HEK293 (cell line): ENCODE data around the gene CSMD2.

Experiments used
- CTCF ChIA-PET: fragments of 350-600 bp; formaldehyde crosslinking; extraction: SDS; loops from one replicate; lab custom pipeline; 2021; ENCODE audit warnings: antibody characterized with exemption; lab: Yijun Ruan, JAX
- POLR2A ChIA-PET: fragments of 300-600 bp; formaldehyde crosslinking; extraction: SDS; loops from one replicate; lab custom pipeline; 2020; ENCODE audit warnings: antibody characterized with exemption, inconsistent platforms; lab: Yijun Ruan, JAX
- H3K27ac ChIP-seq: fragments of 200-500 bp; sonication (Bioruptor generic); 2 replicates; pipeline ENCODE4 v1.5.1; 2014; ENCODE audit warnings: low read depth, low read length, control low read depth, inconsistent platforms; ENCODE audit errors: extremely low read depth
- H3K36me3 ChIP-seq, 2 experiments: fragments of 200-500 bp in 1 of 2; sonication (Bioruptor generic) in 1 of 2; 1 replicate in 1 of 2; 2 replicates in 1 of 2; pipeline ENCODE4 v1.5.1; 2014 to 2017; ENCODE audit warnings: inconsistent platforms in 2 of 2, low read length in 2 of 2; ENCODE audit not compliant: control insufficient read depth in 2 of 2, insufficient read depth in 1 of 2
- H3K4me1 ChIP-seq: fragments of 200-500 bp; sonication (Bioruptor generic); 2 replicates; pipeline ENCODE4 v1.5.1; 2014; ENCODE audit warnings: mild to moderate bottlenecking, low read length, inconsistent platforms; ENCODE audit not compliant: control insufficient read depth, insufficient read depth
- H3K4me3 ChIP-seq: 2 replicates; pipeline ENCODE4 v1.5.1; 2011; ENCODE audit warnings: low read depth, mild to moderate bottlenecking, control low read depth, low read length, moderate library complexity
- H3K9me3 ChIP-seq: fragments of 200-500 bp; sonication (Bioruptor generic); 2 replicates; pipeline ENCODE4 v1.5.1; 2014; ENCODE audit warnings: low read depth, low read length, inconsistent platforms; ENCODE audit not compliant: control insufficient read depth, insufficient read depth
- AEBP2 ChIP-seq: fragments of 450-650 bp; formaldehyde crosslinking; IDR thresholded peaks from 2 replicates; pipeline ENCODE4 v1.5.1; 2016; ENCODE audit warnings: missing biosample characterization, missing genetic modification characterization, borderline replicate concordance
- BCL11A ChIP-seq: fragments of 450-650 bp; formaldehyde crosslinking; IDR thresholded peaks from 2 replicates; pipeline ENCODE4 v1.5.1; 2016; ENCODE audit warnings: low read depth, missing biosample characterization, missing genetic modification characterization
- KLF10 ChIP-seq: fragments of 450-650 bp; IDR thresholded peaks from 2 replicates; pipeline ENCODE4 v1.5.1; 2018; ENCODE audit warnings: missing biosample characterization, mild to moderate bottlenecking, missing genetic modification characterization
- KLF17 ChIP-seq: fragments of 450-650 bp; formaldehyde crosslinking; IDR thresholded peaks from 2 replicates; pipeline ENCODE4 v1.5.1; 2016; ENCODE audit warnings: missing biosample characterization, missing genetic modification characterization
- MEIS1 ChIP-seq: sonication (generic); formaldehyde crosslinking; IDR thresholded peaks from 2 replicates; pipeline ENCODE4 v1.8.1; 2022; ENCODE audit warnings: missing genetic modification reagents, mild to moderate bottlenecking, borderline replicate concordance
- MZF1 ChIP-seq: fragments of 450-650 bp; formaldehyde crosslinking; IDR thresholded peaks from 2 replicates; pipeline ENCODE4 v1.5.1; 2017; ENCODE audit warnings: missing biosample characterization, missing genetic modification characterization, borderline replicate concordance
- PRDM1 ChIP-seq: fragments of 450-650 bp; formaldehyde crosslinking; IDR thresholded peaks from 2 replicates; pipeline ENCODE4; 2016; ENCODE audit warnings: missing biosample characterization, missing genetic modification characterization
- RBAK ChIP-seq: fragments of 450-650 bp; formaldehyde crosslinking; IDR thresholded peaks from 2 replicates; pipeline ENCODE4 v1.5.1; 2016; ENCODE audit warnings: missing biosample characterization, missing genetic modification characterization
- SCRT2 ChIP-seq: fragments of 450-650 bp; formaldehyde crosslinking; IDR thresholded peaks from 2 replicates; pipeline ENCODE4 v1.5.1; 2016; ENCODE audit warnings: missing biosample characterization, missing genetic modification characterization
- ZBTB11 ChIP-seq: fragments of 450-650 bp; formaldehyde crosslinking; conservative IDR thresholded peaks from 2 replicates; pipeline ENCODE4 v1.5.1; 2016; ENCODE audit warnings: low read depth, missing biosample characterization, missing genetic modification characterization
- ZEB2 ChIP-seq: fragments of 450-650 bp; formaldehyde crosslinking; IDR thresholded peaks from 2 replicates; pipeline ENCODE4 v1.5.1; 2016; ENCODE audit warnings: missing biosample characterization, missing genetic modification characterization
- ZFP69B ChIP-seq: fragments of 450-650 bp; formaldehyde crosslinking; IDR thresholded peaks from 2 replicates; pipeline ENCODE4 v1.5.1; 2016; ENCODE audit warnings: missing biosample characterization, missing genetic modification characterization
- ZNF10 ChIP-seq: fragments of 450-650 bp; formaldehyde crosslinking; IDR thresholded peaks from 2 replicates; pipeline ENCODE4 v1.5.1; 2017; ENCODE audit warnings: missing biosample characterization, missing genetic modification characterization
- ZNF114 ChIP-seq: fragments of 450-650 bp; formaldehyde crosslinking; IDR thresholded peaks from 2 replicates; pipeline ENCODE4 v1.5.0; 2017; ENCODE audit warnings: missing biosample characterization, missing genetic modification characterization
- ZNF146 ChIP-seq: fragments of 450-650 bp; formaldehyde crosslinking; IDR thresholded peaks from 2 replicates; pipeline ENCODE4 v1.5.1; 2016; ENCODE audit warnings: missing biosample characterization, missing genetic modification characterization
- ZNF174 ChIP-seq: fragments of 450-650 bp; formaldehyde crosslinking; IDR thresholded peaks from 2 replicates; pipeline ENCODE4 v1.5.0; 2017; ENCODE audit warnings: missing biosample characterization, mild to moderate bottlenecking, missing genetic modification characterization
- ZNF19 ChIP-seq: fragments of 450-650 bp; formaldehyde crosslinking; IDR thresholded peaks from 2 replicates; pipeline ENCODE4; 2016; ENCODE audit warnings: missing biosample characterization, missing genetic modification characterization, low read depth
- ZNF239 ChIP-seq: fragments of 450-650 bp; formaldehyde crosslinking; IDR thresholded peaks from 2 replicates; pipeline ENCODE4 v1.5.1; 2016; ENCODE audit warnings: missing biosample characterization, missing genetic modification characterization
- ZNF266 ChIP-seq: fragments of 450-650 bp; formaldehyde crosslinking; IDR thresholded peaks from 2 replicates; pipeline ENCODE4 v1.5.1; 2016; ENCODE audit warnings: missing biosample characterization, missing genetic modification characterization, low read depth
- ZNF311 ChIP-seq: fragments of 450-650 bp; formaldehyde crosslinking; IDR thresholded peaks from 2 replicates; pipeline ENCODE4 v1.5.1; 2017; ENCODE audit warnings: missing biosample characterization, missing genetic modification characterization, borderline replicate concordance
- ZNF324 ChIP-seq: fragments of 450-650 bp; formaldehyde crosslinking; IDR thresholded peaks from 2 replicates; pipeline ENCODE4 v1.5.1; 2016; ENCODE audit warnings: missing biosample characterization, missing genetic modification characterization
- ZNF366 ChIP-seq: fragments of 450-650 bp; formaldehyde crosslinking; conservative IDR thresholded peaks from 2 replicates; pipeline ENCODE4 v1.5.1; 2016; ENCODE audit warnings: missing biosample characterization, missing genetic modification characterization
- ZNF48 ChIP-seq: fragments of 450-650 bp; formaldehyde crosslinking; IDR thresholded peaks from 2 replicates; pipeline ENCODE4 v1.5.1; 2016; ENCODE audit warnings: missing biosample characterization, missing genetic modification characterization
- ZNF521 ChIP-seq: fragments of 450-650 bp; formaldehyde crosslinking; IDR thresholded peaks from 2 replicates; pipeline ENCODE4 v1.5.1; 2017; ENCODE audit warnings: missing biosample characterization, mild to moderate bottlenecking, missing genetic modification characterization
- ZNF580 ChIP-seq: fragments of 450-650 bp; formaldehyde crosslinking; IDR thresholded peaks from 2 replicates; pipeline ENCODE4 v1.5.1; 2016; ENCODE audit warnings: missing biosample characterization, missing genetic modification characterization
- ZNF660 ChIP-seq: fragments of 450-650 bp; IDR thresholded peaks from 2 replicates; pipeline ENCODE4 v1.5.1; 2018; ENCODE audit warnings: missing biosample characterization, mild to moderate bottlenecking, missing genetic modification characterization
- ZNF747 ChIP-seq: fragments of 450-650 bp; formaldehyde crosslinking; IDR thresholded peaks from 2 replicates; pipeline ENCODE4 v1.5.1; 2016; ENCODE audit warnings: missing biosample characterization, missing genetic modification characterization
- ZNF777 ChIP-seq: fragments of 450-650 bp; formaldehyde crosslinking; IDR thresholded peaks from 2 replicates; pipeline ENCODE4 v1.5.1; 2017; ENCODE audit warnings: missing biosample characterization, missing genetic modification characterization, borderline replicate concordance
- ZSCAN18 ChIP-seq: fragments of 450-650 bp; formaldehyde crosslinking; IDR thresholded peaks from 2 replicates; pipeline ENCODE4 v1.5.1; 2016; ENCODE audit warnings: missing biosample characterization, missing genetic modification characterization
- ZXDB ChIP-seq: fragments of 450-650 bp; formaldehyde crosslinking; IDR thresholded peaks from 2 replicates; pipeline ENCODE4 v1.5.1; 2016; ENCODE audit warnings: missing biosample characterization, missing genetic modification characterization

The CSMD2 gene

GRCh38 chr1:33824321-33824720 is 340.7 kb downstream of the CSMD2 start:
- no peak overlapping the region for H3K4me3 ChIP-seq
- CTCF ChIA-PET = no interaction called here
- TF ChIP-seq KLF17 (no peak), MEIS1 (CRISPR knock-in tag) (no peak), BCL11A (tag by site-specific recombination) (no peak), ZNF10 (tag by site-specific recombination) (no peak), ZNF521 (tag by site-specific recombination) (no peak), ZXDB (tag by site-specific recombination) (no peak), ZNF266 (tag by site-specific recombination) (no peak), ZNF324 (no peak), ZNF146 (tag by site-specific recombination) (no peak), ZNF777 (tag by site-specific recombination) (no peak), ZNF174 (tag by site-specific recombination) (no peak), ZNF48 (tag by site-specific recombination) (no peak), MZF1 (tag by site-specific recombination) (no peak), ZNF366 (tag by site-specific recombination) (no peak), ZFP69B (no peak)
- TF ChIP-seq, all 188 proteins: peak for 0
- H3K36me3 ChIP-seq = no peaks in the 10 kb centered on the region
- no peaks in the 10 kb centered on the region for H3K9me3 ChIP-seq
- H3K27ac ChIP-seq = no peak overlapping the region
- POLR2A ChIA-PET = no interaction called here
- H3K4me1 ChIP-seq = no peaks in the 10 kb centered on the region

GRCh38 chr1:33823830-33824229 is 341.2 kb downstream of the CSMD2 start:
- ChIA-PET CTCF (no interaction called here), POLR2A (no interaction called here)
- TF ChIP-seq ZBTB11 = no peak
- TF ChIP-seq SCRT2 (tag by site-specific recombination) = no peak
- no peak for TF ChIP-seq ZNF19 (tag by site-specific recombination)
- TF ChIP-seq ZNF114 (tag by site-specific recombination) = no peak
- no peak for TF ChIP-seq ZSCAN18 (tag by site-specific recombination)
- no peak for TF ChIP-seq PRDM1 (tag by site-specific recombination)
- TF ChIP-seq KLF10 = no peak
- no peak for TF ChIP-seq ZNF660 (tag by site-specific recombination)
- no peak for TF ChIP-seq ZNF747 (tag by site-specific recombination)
- no peak for TF ChIP-seq AEBP2 (tag by site-specific recombination)
- TF ChIP-seq RBAK (tag by site-specific recombination) = no peak
- no peak for TF ChIP-seq ZEB2 (tag by site-specific recombination)
- no peak for TF ChIP-seq ZNF239 (tag by site-specific recombination)
- TF ChIP-seq ZNF311 = no peak
- TF ChIP-seq ZNF580 (tag by site-specific recombination) = no peak

More at GRCh38 chr1:33823830-33824229, 341.2 kb downstream of the CSMD2 start:
- no peak overlapping the region for H3K4me3 ChIP-seq
- H3K27ac ChIP-seq = no peak overlapping the region
- no peaks in the 10 kb centered on the region for H3K9me3 ChIP-seq
- H3K4me1 ChIP-seq = no peaks in the 10 kb centered on the region
- no peaks in the 10 kb centered on the region for H3K36me3 ChIP-seq
